SK-N-SH (cell line): Measurements from ENCODE around the gene RGS10. TPM values are rescaled to one million over a fixed set of nuclear protein-coding genes. Genes with fewer than 3 reads are reported as not detected.

Experiments used
- CTCF ChIA-PET: fragments of 300-600, 350-600 bp; formaldehyde crosslinking; extraction: SDS; loops from one replicate; lab custom pipeline; 2021; lab: Yijun Ruan, JAX
- POLR2A ChIA-PET: fragments of 350-600 bp; sonication (Branson Sonifier 250); formaldehyde crosslinking; extraction: SDS; loops from one replicate; lab custom pipeline; 2020; ENCODE audit warnings: antibody characterized with exemption, inconsistent platforms; lab: Yijun Ruan, JAX
- DNase-seq: peaks from one replicate; pipeline ENCODE4 v3.0.0; 2012
- H2AFZ ChIP-seq: fragments of 200-600 bp; sonication (generic); 2 replicates; pipeline ENCODE4 v1.8.1; 2016; ENCODE audit warnings: antibody characterized with exemption, mild to moderate bottlenecking, low read depth
- H3F3A ChIP-seq: fragments of 200-600 bp; sonication (generic); replicated peaks from 2 replicates; pipeline ENCODE3; 2016; ENCODE audit warnings: antibody characterized with exemption, mild to moderate bottlenecking; ENCODE audit not compliant: insufficient read depth
- H3K27ac ChIP-seq, 2 experiments: fragments of 200-500 bp in 1 of 2; fragments of 200-600 bp in 1 of 2; sonication (Bioruptor generic) in 1 of 2; sonication (generic), shearing (Covaris generic) in 1 of 2; 2 replicates each; pipeline versions ENCODE4 v1.5.1 to v1.6.1; 2014 to 2016; ENCODE audit warnings: low read depth in 2 of 2, inconsistent platforms in 1 of 2, low read length in 1 of 2, mild to moderate bottlenecking in 1 of 2, mixed read lengths in 1 of 2
- H3K27me3 ChIP-seq: fragments of 200-600 bp; sonication (generic), shearing (Covaris generic); 2 replicates; pipeline ENCODE4 v1.6.1; 2016; ENCODE audit warnings: mixed run types; ENCODE audit not compliant: insufficient read depth
- H3K36me3 ChIP-seq, 2 experiments: fragments of 200-500 bp in 1 of 2; fragments of 200-600 bp in 1 of 2; sonication (Bioruptor generic) in 1 of 2; sonication (generic) in 1 of 2; replicated peaks in 1 of 2; 2 replicates each; pipeline versions ENCODE3 to v1.5.1; 2014 to 2016; ENCODE audit warnings: low read length in 1 of 2, mild to moderate bottlenecking in 1 of 2; ENCODE audit not compliant: insufficient read depth in 2 of 2, control insufficient read depth in 1 of 2
- H3K4me1 ChIP-seq, 2 experiments: fragments of 200-500 bp in 1 of 2; fragments of 200-600 bp in 1 of 2; sonication (Bioruptor generic) in 1 of 2; sonication (generic), shearing (Covaris generic) in 1 of 2; 2 replicates each; pipeline versions ENCODE4 v1.5.1 to v1.6.1; 2014 to 2016; ENCODE audit warnings: low read depth in 1 of 2, low read length in 1 of 2, mixed run types in 1 of 2; ENCODE audit not compliant: insufficient read depth in 2 of 2, control insufficient read depth in 1 of 2
- H3K4me2 ChIP-seq: fragments of 200-600 bp; sonication (generic), shearing (Covaris generic); 2 replicates; pipeline ENCODE4 v1.6.1; 2017; ENCODE audit warnings: mixed run types
- H3K4me3 ChIP-seq, 2 experiments: fragments of 200-500 bp in 1 of 2; fragments of 200-600 bp in 1 of 2; sonication (Bioruptor generic) in 1 of 2; sonication (generic), shearing (Covaris generic) in 1 of 2; 2 replicates each; pipeline versions ENCODE4 v1.5.1 to v1.8.1; 2014 to 2016; ENCODE audit warnings: low read depth in 2 of 2, inconsistent platforms in 1 of 2, low read length in 1 of 2, mild to moderate bottlenecking in 1 of 2, mixed read lengths in 1 of 2, moderate library complexity in 1 of 2
- H3K79me2 ChIP-seq: fragments of 200-600 bp; sonication (generic); 2 replicates; pipeline ENCODE4 v1.8.1; 2017; ENCODE audit warnings: mild to moderate bottlenecking; ENCODE audit not compliant: insufficient read depth
- H3K9ac ChIP-seq: fragments of 200-600 bp; sonication (generic); 2 replicates; pipeline ENCODE4 v1.6.1; 2017; ENCODE audit warnings: mixed run types
- H3K9me2 ChIP-seq: fragments of 200-600 bp; sonication (generic); 2 replicates; pipeline ENCODE4 v1.6.1; 2017; ENCODE audit warnings: mixed run types
- H3K9me3 ChIP-seq: fragments of 200-600 bp; sonication (generic); 2 replicates; pipeline ENCODE4 v1.6.1; 2017; ENCODE audit warnings: mixed run types, mild to moderate bottlenecking, moderate library complexity
- H4K20me1 ChIP-seq: fragments of 200-600 bp; sonication (generic); 2 replicates; pipeline ENCODE4 v1.6.1; 2017; ENCODE audit warnings: mild to moderate bottlenecking, mixed run types; ENCODE audit not compliant: insufficient read depth
- CHD2 ChIP-seq: fragments of 150-350 bp; IDR thresholded peaks from 2 replicates; pipeline ENCODE4 v1.6.1; 2018; ENCODE audit warnings: low read length; ENCODE audit not compliant: partially characterized antibody
- ELF1 ChIP-seq: IDR thresholded peaks from 2 replicates; pipeline ENCODE4 v1.4.0; 2012
- EP300 ChIP-seq, 2 experiments: IDR thresholded peaks; 2 replicates each; pipeline versions ENCODE4 v1.4.0 to v1.6.1; 2012; ENCODE audit warnings: borderline replicate concordance in 1 of 2, low read depth in 1 of 2, low read length in 1 of 2
- FOXM1 ChIP-seq: IDR thresholded peaks from 2 replicates; pipeline ENCODE4 v1.4.0; 2012; ENCODE audit warnings: low read depth, mild to moderate bottlenecking
- GATA2 ChIP-seq: sonication (generic); formaldehyde crosslinking; IDR thresholded peaks from 2 replicates; pipeline ENCODE4 v1.5.0; 2020; ENCODE audit warnings: mild to moderate bottlenecking, missing genetic modification reagents
- JUND ChIP-seq: IDR thresholded peaks from 2 replicates; pipeline ENCODE4 v1.4.0; 2012
- RCOR1 ChIP-seq: fragments of 150-350 bp; IDR thresholded peaks from 2 replicates; pipeline ENCODE4 v1.6.1; 2017; ENCODE audit warnings: antibody characterized with exemption, low read length
- RFX5 ChIP-seq: IDR thresholded peaks from 2 replicates; pipeline ENCODE4 v1.6.1; 2012; ENCODE audit warnings: mild to moderate bottlenecking, improper control_type of control experiment, low read length
- SMC3 ChIP-seq: IDR thresholded peaks from 2 replicates; pipeline ENCODE4 v1.6.1; 2012; ENCODE audit warnings: low read depth, low read length, improper control_type of control experiment
- TAF1 ChIP-seq: IDR thresholded peaks from 2 replicates; pipeline ENCODE4 v1.6.1; 2012; ENCODE audit warnings: low read depth, mild to moderate bottlenecking, low read length, moderate library complexity, borderline replicate concordance
- WGBS: methylation state at CpG from one replicate; pipeline ENCODE4 v1.1.6; 2017; ENCODE audit warnings: low lambda C conversion rate; 5-methylcytosine and 5-hydroxymethylcytosine counted together
- polyA plus RNA-seq, 3 experiments: library from polyadenylated mRNA; depleted of rRNA; stranded (reverse); fragments of >200 nt; gene quantifications; 2 replicates each; pipeline ENCODE4 v1.2.3, GENCODE V29; 2012
- TF ChIP-seq, protein P1 (sequence below): IDR thresholded peaks from 2 replicates; pipeline ENCODE4 v1.4.0; 2012; ENCODE audit warnings: low read depth, borderline replicate concordance
- TF ChIP-seq, protein P2 (sequence below): fragments of 200-600 bp; sonication (generic); IDR thresholded peaks from 2 replicates; pipeline ENCODE4 v1.6.1; 2017; ENCODE audit warnings: antibody characterized with exemption, mild to moderate bottlenecking, moderate library complexity
- TF ChIP-seq, protein P3 (sequence below): IDR thresholded peaks from 2 replicates; pipeline ENCODE4 v1.6.1; 2012; ENCODE audit warnings: mild to moderate bottlenecking, low read depth, low read length, moderate library complexity
- TF ChIP-seq, protein P4 (sequence below): IDR thresholded peaks from 2 replicates; pipeline ENCODE4 v1.4.0; 2012; ENCODE audit warnings: low read depth, borderline replicate concordance

The RGS10 gene
- polyA plus RNA-seq, 1 of the 3 experiments (the other 2 are of a cell fraction): 44.6 TPM

DNA sequence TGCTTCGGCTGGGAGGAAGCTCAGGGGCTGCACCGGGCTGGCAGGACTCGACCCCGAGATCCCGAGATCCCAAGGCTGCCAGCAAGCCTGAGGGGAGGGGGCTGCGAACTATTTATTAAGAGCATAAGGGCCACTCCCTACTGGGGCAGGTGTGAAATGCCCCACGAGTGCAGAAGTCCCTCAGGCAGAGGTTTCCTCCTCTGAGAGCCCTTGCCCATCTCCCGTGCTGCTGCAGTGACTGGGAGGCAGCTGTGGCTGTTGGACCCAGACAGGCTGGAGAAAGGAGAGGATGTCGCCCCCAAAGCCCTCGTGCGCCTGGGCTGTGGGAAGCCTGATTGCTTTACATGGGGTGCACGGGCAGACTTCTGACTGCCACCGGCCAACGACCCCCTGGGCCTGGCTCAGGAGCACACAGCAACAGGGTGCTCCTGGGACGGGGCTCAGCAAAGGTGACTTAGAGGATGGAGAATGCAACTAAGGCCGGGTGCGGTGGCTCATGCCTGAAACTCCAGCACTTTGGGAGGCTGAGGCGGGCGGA, 39.8 kb downstream of the RGS10 start:
- H3K27ac ChIP-seq: no peak overlapping the region
- no peak overlapping the region for H3K4me3 ChIP-seq
- H3K79me2 ChIP-seq: no peaks in the 10 kb centered on the region
- H2AFZ ChIP-seq: no peak overlapping the region
- H3K9me3 ChIP-seq: no peaks in the 10 kb centered on the region
- H3K4me1 ChIP-seq: no peaks in the 10 kb centered on the region
- POLR2A ChIA-PET: no interaction called here
- TF ChIP-seq TAF1: no peak
- no peak for TF ChIP-seq FOXM1
- TF ChIP-seq GATA2 (CRISPR knock-in tag): no peak
- TF ChIP-seq, protein P1, sequence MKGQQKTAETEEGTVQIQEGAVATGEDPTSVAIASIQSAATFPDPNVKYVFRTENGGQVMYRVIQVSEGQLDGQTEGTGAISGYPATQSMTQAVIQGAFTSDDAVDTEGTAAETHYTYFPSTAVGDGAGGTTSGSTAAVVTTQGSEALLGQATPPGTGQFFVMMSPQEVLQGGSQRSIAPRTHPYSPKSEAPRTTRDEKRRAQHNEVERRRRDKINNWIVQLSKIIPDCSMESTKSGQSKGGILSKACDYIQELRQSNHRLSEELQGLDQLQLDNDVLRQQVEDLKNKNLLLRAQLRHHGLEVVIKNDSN: no peak
- no peak for TF ChIP-seq JUND
- TF ChIP-seq, protein P2, sequence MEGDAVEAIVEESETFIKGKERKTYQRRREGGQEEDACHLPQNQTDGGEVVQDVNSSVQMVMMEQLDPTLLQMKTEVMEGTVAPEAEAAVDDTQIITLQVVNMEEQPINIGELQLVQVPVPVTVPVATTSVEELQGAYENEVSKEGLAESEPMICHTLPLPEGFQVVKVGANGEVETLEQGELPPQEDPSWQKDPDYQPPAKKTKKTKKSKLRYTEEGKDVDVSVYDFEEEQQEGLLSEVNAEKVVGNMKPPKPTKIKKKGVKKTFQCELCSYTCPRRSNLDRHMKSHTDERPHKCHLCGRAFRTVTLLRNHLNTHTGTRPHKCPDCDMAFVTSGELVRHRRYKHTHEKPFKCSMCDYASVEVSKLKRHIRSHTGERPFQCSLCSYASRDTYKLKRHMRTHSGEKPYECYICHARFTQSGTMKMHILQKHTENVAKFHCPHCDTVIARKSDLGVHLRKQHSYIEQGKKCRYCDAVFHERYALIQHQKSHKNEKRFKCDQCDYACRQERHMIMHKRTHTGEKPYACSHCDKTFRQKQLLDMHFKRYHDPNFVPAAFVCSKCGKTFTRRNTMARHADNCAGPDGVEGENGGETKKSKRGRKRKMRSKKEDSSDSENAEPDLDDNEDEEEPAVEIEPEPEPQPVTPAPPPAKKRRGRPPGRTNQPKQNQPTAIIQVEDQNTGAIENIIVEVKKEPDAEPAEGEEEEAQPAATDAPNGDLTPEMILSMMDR: no peak
- TF ChIP-seq, protein P3, sequence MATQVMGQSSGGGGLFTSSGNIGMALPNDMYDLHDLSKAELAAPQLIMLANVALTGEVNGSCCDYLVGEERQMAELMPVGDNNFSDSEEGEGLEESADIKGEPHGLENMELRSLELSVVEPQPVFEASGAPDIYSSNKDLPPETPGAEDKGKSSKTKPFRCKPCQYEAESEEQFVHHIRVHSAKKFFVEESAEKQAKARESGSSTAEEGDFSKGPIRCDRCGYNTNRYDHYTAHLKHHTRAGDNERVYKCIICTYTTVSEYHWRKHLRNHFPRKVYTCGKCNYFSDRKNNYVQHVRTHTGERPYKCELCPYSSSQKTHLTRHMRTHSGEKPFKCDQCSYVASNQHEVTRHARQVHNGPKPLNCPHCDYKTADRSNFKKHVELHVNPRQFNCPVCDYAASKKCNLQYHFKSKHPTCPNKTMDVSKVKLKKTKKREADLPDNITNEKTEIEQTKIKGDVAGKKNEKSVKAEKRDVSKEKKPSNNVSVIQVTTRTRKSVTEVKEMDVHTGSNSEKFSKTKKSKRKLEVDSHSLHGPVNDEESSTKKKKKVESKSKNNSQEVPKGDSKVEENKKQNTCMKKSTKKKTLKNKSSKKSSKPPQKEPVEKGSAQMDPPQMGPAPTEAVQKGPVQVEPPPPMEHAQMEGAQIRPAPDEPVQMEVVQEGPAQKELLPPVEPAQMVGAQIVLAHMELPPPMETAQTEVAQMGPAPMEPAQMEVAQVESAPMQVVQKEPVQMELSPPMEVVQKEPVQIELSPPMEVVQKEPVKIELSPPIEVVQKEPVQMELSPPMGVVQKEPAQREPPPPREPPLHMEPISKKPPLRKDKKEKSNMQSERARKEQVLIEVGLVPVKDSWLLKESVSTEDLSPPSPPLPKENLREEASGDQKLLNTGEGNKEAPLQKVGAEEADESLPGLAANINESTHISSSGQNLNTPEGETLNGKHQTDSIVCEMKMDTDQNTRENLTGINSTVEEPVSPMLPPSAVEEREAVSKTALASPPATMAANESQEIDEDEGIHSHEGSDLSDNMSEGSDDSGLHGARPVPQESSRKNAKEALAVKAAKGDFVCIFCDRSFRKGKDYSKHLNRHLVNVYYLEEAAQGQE: no peak
- no peak for TF ChIP-seq SMC3
- TF ChIP-seq, all 33 proteins: peak for 0
- Histone ChIP-seq H3K36me3 (peaks cover 0 to 10% of the 10 kb centered on the region in 2 experiments), H4K20me1 (no peaks in the 10 kb centered on the region), H3K27me3 (no peaks in the 10 kb centered on the region), H3K9me2 (no peaks in the 10 kb centered on the region), H3K4me2 (no peak overlapping the region), H3F3A (no peaks in the 10 kb centered on the region), H3K9ac (no peak overlapping the region)
- CTCF ChIA-PET: interaction anchor here (0.7 kb wide), 1 partner anchor 12 kb away, joined by 3 read pairs; no protein-coding TSS in a partner anchor
- 90% methylated on average over 12 of the region's 19 CpGs for WGBS
- DNase-seq: no peak

DNA sequence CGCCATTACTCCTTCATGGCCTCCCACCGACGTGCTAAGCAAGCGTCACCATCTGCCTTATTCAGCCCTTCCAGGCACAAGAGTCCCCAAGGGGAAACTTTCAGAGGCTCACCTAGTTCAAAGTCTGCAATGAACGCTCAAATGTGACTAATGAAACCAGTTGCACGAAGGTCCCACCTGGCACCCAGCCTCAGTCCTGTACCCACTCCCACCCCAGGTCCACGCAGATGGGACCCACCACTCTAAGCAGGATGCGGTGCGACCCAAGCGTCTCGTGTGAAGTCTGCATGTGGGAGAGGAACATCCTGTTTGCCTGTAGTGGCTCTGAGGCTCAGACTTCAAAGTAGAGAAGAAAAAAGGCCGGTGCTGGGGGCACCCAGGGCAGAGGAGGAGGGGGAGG, 40.3 kb downstream of the RGS10 start:
- 93% methylated on average over 12 of the region's 12 CpGs for WGBS
- ChIA-PET CTCF (interaction anchor here (0.7 kb wide), 1 partner anchor 12 kb away, joined by 3 read pairs; no protein-coding TSS in a partner anchor), POLR2A (no interaction called here)
- no peaks in the 10 kb centered on the region for H4K20me1 ChIP-seq
- no peak overlapping the region for H3K9ac ChIP-seq
- H3K36me3 ChIP-seq: peaks cover 0 to 10% of the 10 kb centered on the region in 2 experiments
- no peak overlapping the region for H3K4me2 ChIP-seq
- H3K4me1 ChIP-seq: no peaks in the 10 kb centered on the region
- no peaks in the 10 kb centered on the region for H3K79me2 ChIP-seq
- H3K27me3 ChIP-seq: no peaks in the 10 kb centered on the region
- H3K9me2 ChIP-seq: no peaks in the 10 kb centered on the region
- no peak for DNase-seq
- TF ChIP-seq ELF1 (no peak), CHD2 (no peak), RCOR1 (no peak), RFX5 (no peak), EP300 (IDR thresholded peaks at IDR 0.05; ENCODE audit: borderline replicate concordance in 1 of 2, low read depth in 1 of 2, low read length in 1 of 2) (no peak)
- TF ChIP-seq, protein P4, sequence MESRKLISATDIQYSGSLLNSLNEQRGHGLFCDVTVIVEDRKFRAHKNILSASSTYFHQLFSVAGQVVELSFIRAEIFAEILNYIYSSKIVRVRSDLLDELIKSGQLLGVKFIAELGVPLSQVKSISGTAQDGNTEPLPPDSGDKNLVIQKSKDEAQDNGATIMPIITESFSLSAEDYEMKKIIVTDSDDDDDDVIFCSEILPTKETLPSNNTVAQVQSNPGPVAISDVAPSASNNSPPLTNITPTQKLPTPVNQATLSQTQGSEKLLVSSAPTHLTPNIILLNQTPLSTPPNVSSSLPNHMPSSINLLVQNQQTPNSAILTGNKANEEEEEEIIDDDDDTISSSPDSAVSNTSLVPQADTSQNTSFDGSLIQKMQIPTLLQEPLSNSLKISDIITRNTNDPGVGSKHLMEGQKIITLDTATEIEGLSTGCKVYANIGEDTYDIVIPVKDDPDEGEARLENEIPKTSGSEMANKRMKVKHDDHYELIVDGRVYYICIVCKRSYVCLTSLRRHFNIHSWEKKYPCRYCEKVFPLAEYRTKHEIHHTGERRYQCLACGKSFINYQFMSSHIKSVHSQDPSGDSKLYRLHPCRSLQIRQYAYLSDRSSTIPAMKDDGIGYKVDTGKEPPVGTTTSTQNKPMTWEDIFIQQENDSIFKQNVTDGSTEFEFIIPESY: no peak
- H3K4me3 ChIP-seq: no peak overlapping the region
- no peaks in the 10 kb centered on the region for H3K9me3 ChIP-seq
- H3F3A ChIP-seq: no peaks in the 10 kb centered on the region
- H2AFZ ChIP-seq: no peak overlapping the region
- no peak overlapping the region for H3K27ac ChIP-seq
